Body of pancreas (tissue), 4 donors: ENCODE measurements around the gene CTXND1. TPM values are rescaled to one million over a fixed set of nuclear protein-coding genes. Genes with fewer than 3 reads are reported as not detected.

Experiments used
- ATAC-seq: fragments of 150-250 bp; one replicate; pipeline ENCODE4 v1.9.1; 2016
- DNase-seq, 4 donors: peaks; one replicate each; pipeline ENCODE4 v3.0.0-alpha.2; 2019
- H3K27ac ChIP-seq, 4 donors: fragments of 200-600 bp; sonication (generic); 1 replicate in 3 of 4; 2 replicates in 1 of 4; pipeline versions ENCODE4 v1.5.1 to v1.6.1; 2016 to 2019; ENCODE audit warnings: mild to moderate bottlenecking in 1 of 4, mixed read lengths in 1 of 4, moderate library complexity in 1 of 4
- H3K27me3 ChIP-seq, 2 donors: fragments of 200-600 bp; sonication (generic); one replicate each; pipeline ENCODE4 v1.6.0; 2016; ENCODE audit warnings: mild to moderate bottlenecking in 1 of 2
- H3K36me3 ChIP-seq, 2 donors: fragments of 200-600 bp; sonication (generic); replicated peaks in 1 of 2; 2 replicates each; pipeline ENCODE4 v1.5.1; 2016; ENCODE audit warnings: low read depth in 2 of 2; ENCODE audit not compliant: insufficient read depth in 1 of 2
- H3K4me1 ChIP-seq: fragments of 200-600 bp; sonication (generic); one replicate; pipeline ENCODE4 v1.6.0; 2016
- H3K4me3 ChIP-seq, 2 donors: fragments of 200-600 bp; sonication (generic); 1 replicate in 1 of 2; 2 replicates in 1 of 2; pipeline ENCODE4 v1.5.1; 2016 to 2019
- H3K9me3 ChIP-seq, 3 donors: fragments of 200-600 bp; sonication (generic); 1 replicate in 2 of 3; 2 replicates in 1 of 3; pipeline ENCODE4 v1.5.1; 2016
- POLR2A ChIP-seq, 3 donors: fragments of 450-650 bp; IDR thresholded peaks; one replicate each; pipeline ENCODE4 v1.6.1; 2016; ENCODE audit warnings: antibody characterized with exemption in 3 of 3, mild to moderate bottlenecking in 2 of 3
- WGBS, 2 donors: methylation state at CpG; one replicate each; pipeline ENCODE4 v1.1.5; 2017; 5-methylcytosine and 5-hydroxymethylcytosine counted together
- intact Hi-C: fragments of 100-400 bp; cut with DNase I; formaldehyde crosslinking; loops from one replicate; pipeline ENCODE4 v1.15.1; 2023
- total RNA-seq, 2 donors: library from RNA; depleted of rRNA; stranded (reverse); fragments of >200 nt; gene quantifications; one replicate each; pipeline ENCODE4 v1.1.0, GENCODE V29; 2016
- TF ChIP-seq, protein P1 (sequence below), 7 experiments: fragments of 450-650 bp in 4 of 7; fragments of 200-600 bp in 3 of 7; sonication (generic) in 3 of 7; IDR thresholded peaks; one replicate each; pipeline ENCODE4 v1.5.1; 2016 to 2019; ENCODE audit warnings: antibody characterized with exemption in 7 of 7

CTXND1 gene
- total RNA-seq, 2 donors from 2014 or later = 0.66 to 1.0 TPM

DNA sequence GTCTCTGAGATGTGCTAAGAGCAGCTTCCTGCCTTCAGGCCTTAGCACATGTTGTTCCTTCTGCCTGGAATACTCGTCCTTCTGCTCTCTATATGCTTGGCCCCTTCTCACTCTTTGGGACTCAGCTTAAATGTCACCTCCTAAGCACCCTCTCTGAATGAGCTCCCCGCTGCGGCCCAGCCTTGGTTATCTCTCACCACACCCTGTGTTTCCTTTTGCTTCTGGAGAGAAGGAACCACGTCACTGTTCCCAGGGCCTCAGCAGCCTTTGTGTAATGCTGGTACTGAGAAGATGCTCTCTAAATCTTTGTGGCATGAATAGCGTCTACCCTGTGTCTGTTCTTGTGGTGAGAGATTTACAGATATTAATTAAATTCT is 97.0 kb downstream of the CTXND1 start:
- DNase-seq = no peak
- H3K4me3 ChIP-seq = no peak overlapping the region
- H3K27ac ChIP-seq = no peak overlapping the region
- no peaks in the 10 kb centered on the region for H3K36me3 ChIP-seq
- H3K4me1 ChIP-seq = peaks cover 13% of the 10 kb centered on the region
- no peaks in the 10 kb centered on the region for H3K27me3 ChIP-seq
- WGBS, 2 donors = 79 to 88% methylated on average over 5 of the region's 5 CpGs
- ATAC-seq = no peak
- intact Hi-C loops = loop anchor here (10.0 kb wide), 1 partner anchor 100 kb away; the partner anchor contains the start of gene ZFAND6
- TF ChIP-seq POLR2A (IDR thresholded peaks at IDR 0.05) = no peak
- TF ChIP-seq, protein P1, sequence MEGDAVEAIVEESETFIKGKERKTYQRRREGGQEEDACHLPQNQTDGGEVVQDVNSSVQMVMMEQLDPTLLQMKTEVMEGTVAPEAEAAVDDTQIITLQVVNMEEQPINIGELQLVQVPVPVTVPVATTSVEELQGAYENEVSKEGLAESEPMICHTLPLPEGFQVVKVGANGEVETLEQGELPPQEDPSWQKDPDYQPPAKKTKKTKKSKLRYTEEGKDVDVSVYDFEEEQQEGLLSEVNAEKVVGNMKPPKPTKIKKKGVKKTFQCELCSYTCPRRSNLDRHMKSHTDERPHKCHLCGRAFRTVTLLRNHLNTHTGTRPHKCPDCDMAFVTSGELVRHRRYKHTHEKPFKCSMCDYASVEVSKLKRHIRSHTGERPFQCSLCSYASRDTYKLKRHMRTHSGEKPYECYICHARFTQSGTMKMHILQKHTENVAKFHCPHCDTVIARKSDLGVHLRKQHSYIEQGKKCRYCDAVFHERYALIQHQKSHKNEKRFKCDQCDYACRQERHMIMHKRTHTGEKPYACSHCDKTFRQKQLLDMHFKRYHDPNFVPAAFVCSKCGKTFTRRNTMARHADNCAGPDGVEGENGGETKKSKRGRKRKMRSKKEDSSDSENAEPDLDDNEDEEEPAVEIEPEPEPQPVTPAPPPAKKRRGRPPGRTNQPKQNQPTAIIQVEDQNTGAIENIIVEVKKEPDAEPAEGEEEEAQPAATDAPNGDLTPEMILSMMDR (IDR thresholded peaks at IDR 0.05) = no peak
- no peaks in the 10 kb centered on the region for H3K9me3 ChIP-seq

DNA sequence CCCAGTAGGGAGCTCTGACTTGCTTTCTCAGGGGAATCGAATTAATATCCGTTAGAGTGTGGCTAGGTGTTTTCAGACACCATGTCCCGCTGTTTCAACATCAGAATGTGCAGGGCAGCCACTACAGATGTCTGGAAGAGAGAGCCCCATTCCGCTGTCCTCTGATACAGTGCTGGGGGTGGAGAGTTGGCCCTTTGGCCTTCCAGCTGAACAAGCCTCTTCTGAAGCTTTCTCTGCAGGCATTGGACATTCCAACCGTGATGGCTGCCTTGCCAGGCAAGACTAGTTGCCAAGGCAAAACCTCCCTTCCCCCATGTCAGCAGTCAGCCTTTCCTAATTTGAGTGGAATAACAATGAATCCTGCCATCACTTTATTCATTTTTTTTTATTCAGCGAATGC is 97.7 kb downstream of the CTXND1 start:
- DNase-seq (no peak), ATAC-seq (no peak)
- intact Hi-C loops = loop anchor here (10.0 kb wide), 1 partner anchor 100 kb away; the partner anchor contains the start of gene ZFAND6
- H3K36me3 ChIP-seq = no peaks in the 10 kb centered on the region
- no peaks in the 10 kb centered on the region for H3K9me3 ChIP-seq
- no peak for TF ChIP-seq POLR2A (IDR thresholded peaks at IDR 0.05)
- TF ChIP-seq, protein P1 (IDR thresholded peaks at IDR 0.05) = no peak
- H3K27ac ChIP-seq = no peak overlapping the region
- 81 to 87% methylated on average over 6 of the region's 6 CpGs for WGBS, 2 donors
- H3K4me1 ChIP-seq = peaks cover 13% of the 10 kb centered on the region
- H3K27me3 ChIP-seq = no peaks in the 10 kb centered on the region
- no peak overlapping the region for H3K4me3 ChIP-seq

- ATAC-seq (no peak), DNase-seq (no peak)
- Histone ChIP-seq H3K9me3 (no peaks in the 10 kb centered on the region), H3K4me3 (no peak overlapping the region), H3K27ac (peak overlapping the region in 1 of 4 donors; percentile 73), H3K36me3 (no peaks in the 10 kb centered on the region), H3K4me1 (peaks cover 13% of the 10 kb centered on the region), H3K27me3 (no peaks in the 10 kb centered on the region)
- 78 to 88% methylated on average over 4 of the region's 4 CpGs for WGBS, 2 donors
- TF ChIP-seq, protein P1 (IDR thresholded peaks at IDR 0.05) = no peak
- TF ChIP-seq POLR2A (IDR thresholded peaks at IDR 0.05) = no peak
- intact Hi-C loops = loop anchor here (10.0 kb wide), 1 partner anchor 99 kb away; the partner anchor contains the start of gene ZFAND6
Measured at GRCh38 chr15:80153900-80154299, 98.1 kb downstream of the CTXND1 start.

DNA sequence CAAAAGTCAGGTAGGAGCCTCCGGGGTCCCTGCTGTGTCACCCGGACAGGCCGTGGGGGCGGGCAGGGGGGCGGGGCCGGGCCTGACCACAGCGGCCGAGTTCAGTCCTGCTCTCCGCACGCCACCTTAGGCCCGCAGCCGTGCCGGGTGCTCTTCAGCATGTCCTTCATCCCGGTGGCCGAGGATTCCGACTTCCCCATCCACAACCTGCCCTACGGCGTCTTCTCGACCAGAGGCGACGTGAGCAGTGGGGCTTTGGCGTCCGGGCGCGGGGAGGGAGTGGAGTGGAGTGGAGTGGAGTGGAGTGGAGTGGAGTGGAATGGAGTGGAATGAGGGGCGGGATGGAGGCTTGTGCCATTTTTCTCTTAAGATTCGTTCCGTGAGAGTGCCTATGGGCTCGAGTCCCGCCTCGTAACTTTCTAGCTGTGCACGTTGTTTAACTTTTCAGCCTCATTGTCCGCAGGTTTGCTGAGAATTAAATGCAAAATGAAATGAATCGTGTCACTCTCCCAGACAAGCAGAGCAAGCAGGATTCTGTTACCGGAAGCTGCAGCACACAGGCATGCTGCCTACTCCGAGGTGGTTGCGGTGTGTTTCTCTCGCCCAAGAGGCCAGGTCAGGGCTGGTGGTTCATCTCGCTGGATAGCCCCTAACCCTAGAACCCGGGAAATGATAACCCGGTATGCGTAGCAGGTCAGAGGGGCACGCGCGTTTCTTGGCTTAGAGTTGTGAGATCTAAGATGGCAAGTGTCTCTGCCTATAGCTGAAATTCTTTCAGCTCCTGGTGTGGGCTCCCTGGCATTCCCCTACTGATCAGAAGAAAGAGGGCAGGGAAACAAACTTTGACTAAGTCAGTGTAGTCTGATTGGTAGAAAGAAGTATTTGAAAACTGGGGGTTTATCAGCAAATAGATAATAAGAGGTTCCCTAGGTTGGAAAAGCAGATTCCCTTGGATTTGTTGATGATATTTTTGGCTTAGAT is 98.8 kb downstream of the CTXND1 start, which contains the start of gene FAH:
TSS of gene FAH (plus strand) at position 104 of the 981 bp plus-strand sequence. CDS start at position 160, 56 bp downstream.
- no peaks in the 10 kb centered on the region for H3K9me3 ChIP-seq
- intact Hi-C loops = loop anchor here (10.0 kb wide), 1 partner anchor 98 kb away; the partner anchor contains the start of gene ZFAND6
- peaks cover 13% of the 10 kb centered on the region for H3K4me1 ChIP-seq
- 1 to 2% methylated on average over 26 to 39 of the region's 45 CpGs for WGBS, 2 donors
- DNase-seq (peak; percentile 28 to 42 (median 37)), ATAC-seq (peak; percentile 69)
- peak in 2 of 3 donors; percentile 37 to 49 for TF ChIP-seq POLR2A (IDR thresholded peaks at IDR 0.05)
- TF ChIP-seq, protein P1 (IDR thresholded peaks at IDR 0.05) = peak in 1 of 7 experiments; percentile 5
- peak within 1 kb of the TSS; percentile 73 to 78 (median 77) for H3K27ac ChIP-seq
- no peaks in the 10 kb centered on the region for H3K36me3 ChIP-seq
- peak within 1 kb of the TSS; percentile 19 to 53 for H3K4me3 ChIP-seq
- no peaks in the 10 kb centered on the region for H3K27me3 ChIP-seq
